Head of caudate nucleus (tissue), 42 donors: Measurements from ENCODE around the gene SRSF9.
A peak's percentile ranks its signal among the peaks of the same experiment; 100 is the strongest.
"Not testable (repeated sequence)": the region's sequence is repeated elsewhere in the genome, so short reads cannot be mapped to it uniquely, and the experiment has no call there.

Experiments
- DNase-seq, 42 donors: peaks; one replicate each; pipeline versions ENCODE4 v3.0.0 to v3.0.0-alpha.2; 2020 to 2021; ENCODE audit warnings: mixed read lengths in 7 of 42
- intact Hi-C: fragments of 100-400 bp; cut with DNase I; formaldehyde crosslinking; loops from one replicate; pipeline ENCODE4 v1.15.0; 2022

The SRSF9 gene

DNA sequence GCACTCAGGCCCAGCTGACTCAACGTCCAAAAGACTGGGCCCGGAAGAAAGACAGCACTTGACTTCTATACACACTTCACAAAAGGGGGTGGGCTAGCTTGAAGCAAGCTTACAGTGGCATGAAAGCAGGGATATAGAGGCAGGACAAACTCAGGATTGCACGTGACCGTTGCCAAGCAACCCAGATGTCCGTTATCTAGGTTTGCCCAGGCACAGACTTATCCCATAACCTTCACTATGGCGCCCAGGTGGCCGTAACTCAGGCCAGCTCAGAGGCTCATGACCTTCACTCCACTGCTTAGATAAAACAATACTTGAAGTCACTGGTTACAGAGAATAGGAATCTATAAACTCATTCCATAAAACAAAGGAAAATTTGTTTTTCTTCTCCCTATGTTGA, 18.0 kb upstream of the SRSF9 start:
- DNase-seq = peak in 1 of 42 donors; percentile 17
- intact Hi-C loops = not testable (repeated sequence)

DNA sequence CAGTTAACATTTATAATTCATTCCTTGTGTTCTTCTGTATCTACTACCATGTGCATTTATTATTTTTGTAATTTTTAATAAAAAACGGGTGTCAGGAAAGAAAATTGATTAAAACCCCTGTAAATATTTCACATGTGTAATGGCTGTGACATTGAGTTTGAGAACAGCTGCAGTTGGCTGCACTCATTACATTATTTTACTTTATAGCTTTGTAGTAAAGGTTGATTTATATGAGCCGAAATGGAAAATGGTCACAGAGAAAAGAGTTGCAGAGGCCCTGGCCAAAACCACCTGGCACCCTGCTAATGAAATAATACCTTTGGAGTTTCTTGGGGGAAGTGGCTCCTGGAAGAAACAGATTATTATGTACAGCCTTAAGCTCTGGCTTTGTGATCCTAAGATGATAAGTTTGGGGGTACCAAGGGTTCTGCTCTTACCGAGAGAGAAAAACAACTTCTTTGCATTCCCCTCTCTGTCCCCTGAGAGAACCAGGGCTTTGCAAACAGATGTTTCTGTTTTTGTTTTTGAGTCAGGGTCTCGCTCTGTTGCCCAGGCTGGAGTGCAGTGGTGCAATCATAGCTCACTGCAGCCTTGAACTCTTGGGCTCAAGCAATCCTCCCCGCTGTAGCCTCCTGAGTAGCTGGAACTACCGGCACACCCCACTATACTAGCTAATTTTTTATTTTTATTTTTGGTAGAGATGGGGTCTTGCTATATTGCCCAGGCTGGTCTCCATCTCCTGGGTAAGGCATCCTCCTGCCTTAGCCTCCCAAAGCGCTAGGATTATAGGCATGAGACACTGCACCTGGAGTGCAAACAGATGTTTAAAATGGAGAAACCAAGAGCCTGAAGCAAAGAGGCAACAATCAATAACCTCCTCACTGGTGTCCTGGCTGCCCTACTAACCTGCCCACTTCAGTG, 16.7 kb upstream of the SRSF9 start:
- DNase-seq = no peak
- intact Hi-C loops = no loop called here

- intact Hi-C loops = no loop called here
- no peak for DNase-seq
Observed at GRCh38 chr12:120483621-120484020, 14.1 kb upstream of the SRSF9 start.

- intact Hi-C loops = no loop called here
Observed at GRCh38 chr12:120481022-120481767, 11.6 kb upstream of the SRSF9 start.

GRCh38 chr12:120480211-120480610, 10.7 kb upstream of the SRSF9 start:
- DNase-seq = no peak
- intact Hi-C loops = no loop called here

More at GRCh38 chr12:120481022-120481767, 11.6 kb upstream of the SRSF9 start:
- no peak for DNase-seq

DNA sequence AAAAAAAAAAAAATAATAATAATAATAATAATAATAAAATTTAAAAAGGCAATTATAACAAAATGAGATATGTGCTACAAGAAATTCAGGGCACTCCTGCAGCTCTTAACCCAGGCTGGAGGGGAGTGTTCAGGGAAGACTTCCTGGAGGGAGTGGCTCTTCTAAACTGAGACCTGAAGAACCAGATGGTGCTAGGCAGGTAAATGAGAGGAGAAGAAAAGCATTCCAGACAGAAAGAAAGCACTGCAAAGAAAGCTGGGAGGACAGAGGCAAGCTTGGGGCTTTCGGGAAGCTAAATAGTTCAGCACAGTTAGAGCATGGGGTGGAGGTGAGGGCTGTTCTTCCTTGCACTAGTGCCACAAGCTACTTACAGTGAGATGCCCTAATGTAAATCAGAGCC, 9.9 kb upstream of the SRSF9 start:
- no peak for DNase-seq
- intact Hi-C loops = no loop called here

- no peak for DNase-seq
- intact Hi-C loops = no loop called here
Observed at GRCh38 chr12:120475643-120476042, 6.1 kb upstream of the SRSF9 start.

DNA sequence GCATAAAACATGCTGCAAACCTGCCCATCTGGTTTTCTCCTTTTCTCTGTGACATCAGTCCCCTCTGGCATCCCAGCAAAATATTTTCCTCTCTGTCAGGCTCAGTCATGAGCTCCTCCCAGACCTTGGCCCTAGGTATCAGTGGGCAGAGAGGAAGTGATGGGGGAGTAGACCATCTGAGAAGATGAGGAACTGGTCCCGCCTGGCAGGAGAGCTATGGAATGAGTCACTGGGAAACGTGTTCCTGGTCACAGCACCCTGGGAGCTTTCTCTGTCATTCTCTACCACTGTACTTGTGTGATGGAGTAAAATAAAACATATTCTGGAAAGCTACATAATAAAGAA, 5.0 kb upstream of the SRSF9 start:
- intact Hi-C loops = no loop called here
- peak in 24 of 42 donors; percentile 13 to 77 (median 39) for DNase-seq

GRCh38 chr12:120473807-120474615, 4.5 kb upstream of the SRSF9 start:
- intact Hi-C loops = no loop called here
- DNase-seq = no peak

DNA sequence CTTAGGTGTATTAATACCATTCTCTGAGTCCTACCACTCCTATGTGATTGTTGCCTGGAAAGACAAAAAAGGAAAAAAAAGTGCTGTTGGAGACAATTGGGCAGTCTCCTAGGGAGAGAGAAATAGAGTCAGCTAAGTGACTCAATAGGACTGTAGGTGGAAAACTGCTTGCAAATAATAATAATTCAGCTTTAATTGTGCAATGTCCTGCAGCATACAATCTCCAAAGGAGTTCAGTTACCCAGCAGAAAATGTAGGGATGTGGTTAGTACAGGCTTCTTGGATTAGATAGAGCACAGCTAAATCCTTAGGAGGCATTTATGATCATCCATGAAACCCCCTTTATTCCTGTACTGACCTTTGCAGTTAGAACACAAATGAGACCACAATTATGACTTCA, 3.0 kb upstream of the SRSF9 start:
- intact Hi-C loops = no loop called here
- DNase-seq = no peak

GRCh38 chr12:120470150-120470784, 719 bp upstream of the SRSF9 start:
- intact Hi-C loops = no loop called here
- DNase-seq = no peak

GRCh38 chr12:120468821-120469449, 613 bp downstream of the SRSF9 start:
- peak in 40 of 42 donors; percentile 12 to 75 (median 52) for DNase-seq
- intact Hi-C loops = loop anchor here (5.0 kb wide), 1 partner anchor 58 kb away; the partner anchor contains the start of gene COQ5

DNA sequence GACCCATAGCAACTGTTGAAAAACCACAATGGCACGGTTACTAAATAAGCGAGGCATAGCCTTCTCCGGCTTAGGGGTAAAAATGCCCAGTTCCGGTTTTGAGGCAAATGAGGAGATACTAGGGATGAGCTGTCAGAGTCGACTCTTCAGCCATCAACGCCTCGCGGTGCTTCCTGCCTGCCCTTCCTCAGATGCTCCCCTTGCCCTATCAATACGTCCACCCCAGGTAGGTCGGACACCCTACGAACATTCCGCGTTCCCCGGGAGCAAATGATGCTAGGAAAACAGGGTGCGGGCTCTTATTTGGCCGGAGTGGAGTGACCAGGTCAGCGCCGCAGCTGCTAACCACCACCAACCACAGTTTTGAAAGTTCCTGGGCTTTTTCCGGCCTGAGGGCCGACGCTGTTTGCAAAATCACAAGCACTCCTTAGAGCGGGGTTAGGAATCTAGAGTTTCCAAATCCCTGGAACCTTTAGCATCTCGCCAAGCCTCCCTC, 1.2 kb downstream of the SRSF9 start:
- intact Hi-C loops = loop anchor here (5.0 kb wide), 1 partner anchor 59 kb away; the partner anchor contains the start of gene COQ5
- DNase-seq = peak in 5 of 42 donors; percentile 8 to 44 (median 21)

DNA sequence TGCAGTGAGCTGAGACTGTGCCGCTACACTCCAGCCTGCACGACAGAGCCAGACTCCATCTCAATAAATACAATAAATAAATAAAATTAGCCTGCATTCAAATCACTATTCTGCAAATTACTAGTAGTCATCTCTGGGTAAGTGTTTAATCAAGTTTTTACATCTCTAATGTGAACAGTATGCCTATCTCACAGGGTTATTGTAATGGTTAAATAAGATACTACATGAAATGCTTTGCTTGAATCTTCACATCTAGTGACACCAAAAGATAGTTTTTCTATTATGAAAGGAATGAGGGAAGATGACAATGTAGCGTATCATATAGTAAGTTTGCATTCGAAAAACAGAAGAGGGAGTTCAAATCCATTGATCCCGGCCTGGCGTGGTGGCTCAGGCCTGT, 2.1 kb downstream of the SRSF9 start:
- no peak for DNase-seq
- intact Hi-C loops = loop anchor here (5.0 kb wide), 1 partner anchor 60 kb away; the partner anchor contains the start of gene COQ5

DNA sequence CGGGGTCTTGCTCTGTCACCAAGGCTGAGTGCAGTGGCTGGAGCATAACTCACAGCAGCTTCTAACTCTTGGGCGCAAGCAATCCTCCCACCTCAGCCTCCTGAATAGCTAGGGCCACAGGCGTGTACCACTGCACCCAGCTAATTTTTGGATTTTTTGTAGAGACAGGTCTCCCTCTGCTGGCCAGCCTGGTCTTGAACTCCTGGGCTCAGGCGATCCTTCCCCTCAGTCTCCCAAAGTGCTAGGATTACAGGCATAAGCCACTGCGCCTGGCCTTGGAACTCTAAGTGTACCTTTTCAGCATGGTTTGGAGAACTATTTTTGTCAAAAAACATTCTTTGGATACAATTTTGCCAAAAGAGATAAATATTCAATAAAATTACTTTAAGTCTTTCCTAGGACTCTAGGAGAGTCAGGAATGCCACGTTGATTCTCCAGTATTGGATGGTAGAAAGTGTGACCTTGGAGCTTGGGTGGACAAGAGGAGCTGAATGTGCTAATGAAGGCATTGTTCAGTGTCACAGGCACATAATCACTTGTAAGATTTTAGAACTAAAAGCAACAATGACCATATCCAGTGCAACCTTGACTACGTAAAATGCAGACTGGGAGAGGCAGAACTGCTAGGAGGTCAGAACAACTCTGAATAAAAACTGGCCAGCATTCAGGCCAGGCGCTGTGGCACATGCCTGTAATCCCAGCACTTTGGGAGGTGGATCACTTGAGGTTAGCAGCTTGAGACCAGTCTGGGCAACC, 2.8 kb downstream of the SRSF9 start:
- intact Hi-C loops = loop anchor here (5.0 kb wide), 1 partner anchor 61 kb away; the partner anchor contains the start of gene COQ5
- DNase-seq = peak in 34 of 42 donors; percentile 6 to 69 (median 36)

DNA sequence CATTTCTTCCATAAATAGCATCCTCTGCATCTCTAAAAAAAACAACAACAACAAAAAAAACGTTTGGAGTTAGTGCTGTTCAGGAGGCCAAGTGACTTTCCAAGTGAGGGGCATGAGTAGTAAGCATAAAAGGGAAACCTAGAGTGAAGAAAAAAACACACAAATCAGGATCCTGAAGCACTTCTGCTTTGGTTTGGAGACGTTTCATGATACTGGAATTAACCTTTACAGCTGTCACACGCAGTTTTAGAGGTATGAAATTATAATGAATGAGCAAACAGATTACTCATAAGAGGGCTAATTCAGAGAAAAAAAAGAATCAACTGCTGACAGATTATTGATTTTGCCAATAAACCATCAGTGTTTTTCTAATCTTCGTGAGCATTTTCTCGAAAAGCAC, 3.8 kb downstream of the SRSF9 start:
- DNase-seq = no peak
- intact Hi-C loops = loop anchor here (5.0 kb wide), 1 partner anchor 62 kb away; the partner anchor contains the start of gene COQ5

GRCh38 chr12:120463712-120464111, 5.8 kb downstream of the SRSF9 start:
- intact Hi-C loops = no loop called here
- no peak for DNase-seq
